GM13977 (cell line): Measurements from ENCODE around the gene ZSCAN25.
A peak's percentile ranks its signal among the peaks of the same experiment; 100 is the strongest.
"Not testable (repeated sequence)": the region's sequence is repeated elsewhere in the genome, so short reads cannot be mapped to it uniquely, and the experiment has no call there.

Source experiments
- DNase-seq: peaks from one replicate; pipeline ENCODE4 v3.0.0; 2012; ENCODE audit warnings: low spot score
- in situ Hi-C: fragments of 300-500 bp; cut with MboI; formaldehyde crosslinking; loops from one replicate; pipeline ENCODE4 v1.12.0; 2022; ENCODE audit warnings: low sequenced_read_pairs, low pct_unique_long_range_greater_than_20kb, mixed read lengths, inconsistent platforms; ENCODE audit not compliant: unreplicated experiment
- TF ChIP-seq, protein P1 (sequence below): IDR thresholded peaks from 2 replicates; pipeline ENCODE4 v1.5.1; 2012; ENCODE audit warnings: mild to moderate bottlenecking, control low read depth; ENCODE audit not compliant: insufficient read depth; ENCODE audit errors: extremely low read depth, missing control alignments

The ZSCAN25 gene

GRCh38 chr7:99627513-99627912, 10.8 kb downstream of the ZSCAN25 start:
- TF ChIP-seq, protein P1, sequence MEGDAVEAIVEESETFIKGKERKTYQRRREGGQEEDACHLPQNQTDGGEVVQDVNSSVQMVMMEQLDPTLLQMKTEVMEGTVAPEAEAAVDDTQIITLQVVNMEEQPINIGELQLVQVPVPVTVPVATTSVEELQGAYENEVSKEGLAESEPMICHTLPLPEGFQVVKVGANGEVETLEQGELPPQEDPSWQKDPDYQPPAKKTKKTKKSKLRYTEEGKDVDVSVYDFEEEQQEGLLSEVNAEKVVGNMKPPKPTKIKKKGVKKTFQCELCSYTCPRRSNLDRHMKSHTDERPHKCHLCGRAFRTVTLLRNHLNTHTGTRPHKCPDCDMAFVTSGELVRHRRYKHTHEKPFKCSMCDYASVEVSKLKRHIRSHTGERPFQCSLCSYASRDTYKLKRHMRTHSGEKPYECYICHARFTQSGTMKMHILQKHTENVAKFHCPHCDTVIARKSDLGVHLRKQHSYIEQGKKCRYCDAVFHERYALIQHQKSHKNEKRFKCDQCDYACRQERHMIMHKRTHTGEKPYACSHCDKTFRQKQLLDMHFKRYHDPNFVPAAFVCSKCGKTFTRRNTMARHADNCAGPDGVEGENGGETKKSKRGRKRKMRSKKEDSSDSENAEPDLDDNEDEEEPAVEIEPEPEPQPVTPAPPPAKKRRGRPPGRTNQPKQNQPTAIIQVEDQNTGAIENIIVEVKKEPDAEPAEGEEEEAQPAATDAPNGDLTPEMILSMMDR = no peak
- in situ Hi-C loops = no loop called here
- DNase-seq = no peak

- in situ Hi-C loops = no loop called here
- no peak for DNase-seq
- TF ChIP-seq, protein P1 = no peak
Measured at GRCh38 chr7:99628471-99629465, 12.0 kb downstream of the ZSCAN25 start.

DNA sequence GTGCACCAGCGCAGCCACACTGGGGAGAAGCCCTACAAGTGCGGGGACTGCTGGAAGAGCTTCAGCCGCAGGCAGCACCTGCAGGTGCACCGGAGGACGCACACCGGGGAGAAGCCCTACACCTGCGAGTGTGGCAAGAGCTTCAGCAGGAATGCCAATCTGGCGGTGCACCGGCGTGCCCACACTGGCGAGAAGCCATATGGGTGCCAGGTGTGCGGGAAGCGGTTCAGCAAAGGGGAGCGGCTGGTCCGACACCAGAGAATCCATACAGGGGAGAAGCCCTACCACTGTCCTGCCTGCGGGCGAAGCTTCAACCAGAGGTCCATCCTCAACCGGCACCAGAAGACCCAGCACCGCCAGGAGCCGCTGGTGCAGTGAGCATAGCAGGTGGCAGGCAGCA, 12.9 kb downstream of the ZSCAN25 start:
- DNase-seq = no peak
- in situ Hi-C loops = no loop called here
- TF ChIP-seq, protein P1 = no peak

DNA sequence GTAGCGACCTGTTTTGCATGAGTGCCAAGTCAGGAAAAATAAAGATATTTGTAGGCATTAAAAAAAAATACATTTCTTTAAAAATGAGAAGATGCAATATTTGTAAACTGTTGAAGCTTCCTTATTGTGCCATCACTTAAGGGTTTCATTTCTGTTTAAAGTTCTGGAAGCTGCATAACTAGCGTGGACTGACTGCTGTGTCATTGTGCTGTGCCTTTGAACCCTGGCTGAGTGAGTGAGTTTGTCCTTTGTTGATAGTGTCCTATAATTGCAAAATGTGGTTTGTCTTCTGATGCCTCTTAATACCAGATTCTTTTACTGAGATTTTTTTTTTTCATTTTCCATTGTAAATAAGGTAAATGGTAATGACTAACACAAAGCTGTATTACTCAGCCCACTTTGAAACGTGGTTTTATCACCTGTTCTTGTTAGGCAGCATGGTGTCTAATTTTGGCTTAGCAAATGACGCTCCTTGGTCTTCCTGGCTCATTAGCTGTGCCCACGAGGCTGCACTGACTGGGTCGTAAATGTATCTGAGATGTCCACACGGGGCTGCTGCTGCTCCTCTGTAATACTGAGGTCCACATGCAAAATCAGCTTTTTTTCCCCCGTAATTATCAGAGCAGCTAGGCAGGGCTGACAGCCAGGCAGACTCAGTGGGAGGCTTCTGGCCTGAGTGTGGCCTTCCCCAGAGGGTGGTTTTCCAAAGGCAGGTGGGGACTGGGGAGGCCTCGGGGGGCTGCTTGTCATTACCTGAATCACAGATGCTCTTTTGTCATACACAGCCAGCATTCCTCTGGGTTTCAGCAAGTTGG, 14.8 kb downstream of the ZSCAN25 start:
- in situ Hi-C loops = no loop called here
- TF ChIP-seq, protein P1 = peak; percentile 31
- DNase-seq = no peak

GRCh38 chr7:99637414-99637813, 20.7 kb downstream of the ZSCAN25 start:
- in situ Hi-C loops, DNase-seq: not testable (repeated sequence)

DNA sequence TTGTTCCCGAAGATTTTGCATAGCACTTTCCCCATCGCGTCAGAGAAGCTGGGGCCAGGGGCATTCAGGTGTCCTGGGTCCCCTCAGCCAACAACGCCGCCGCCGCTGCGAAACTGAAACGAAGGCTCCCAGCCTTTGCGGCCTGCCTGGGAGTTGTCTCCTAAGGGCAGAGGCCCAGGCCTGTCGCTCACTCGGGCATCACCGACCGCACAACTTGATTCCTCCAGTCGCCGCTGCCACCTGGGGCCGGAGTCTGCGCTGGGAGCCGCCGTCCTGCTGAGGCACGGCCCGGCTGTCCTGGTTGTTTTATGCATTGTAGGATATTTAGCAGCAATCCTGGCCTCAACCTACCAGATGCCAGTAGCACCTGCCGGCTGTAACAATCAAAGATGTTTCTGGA, 22.0 kb downstream of the ZSCAN25 start:
- TF ChIP-seq, protein P1 = no peak
- in situ Hi-C loops = no loop called here
- no peak for DNase-seq

- TF ChIP-seq, protein P1 = no peak
- in situ Hi-C loops = no loop called here
- DNase-seq = no peak
Measured at GRCh38 chr7:99639267-99639666, 22.5 kb downstream of the ZSCAN25 start.
